ENCODE measurements around the gene IL27RA. TPM values are rescaled to one million over a fixed set of nuclear protein-coding genes. Genes with fewer than 3 reads are reported as not detected.

IL27RA gene
- total RNA-seq, 1 experiment from 2014 or later = 0.29 TPM

- no peak for DNase-seq (ENCODE audit: low read depth)
These were observed 26.9 kb downstream of the IL27RA start for GRCh38 chr19:14058182-14059092.

GRCh38 chr19:14059093-14059480 lies 27.5 kb downstream of the IL27RA start:
- no peak for DNase-seq (ENCODE audit: low read depth)

GRCh38 chr19:14059652-14060155 lies 28.1 kb downstream of the IL27RA start:
- no peak for DNase-seq (ENCODE audit: low read depth)

- DNase-seq (ENCODE audit: low read depth) = no peak
These were observed 29.7 kb downstream of the IL27RA start for GRCh38 chr19:14061081-14061749.

- no peak for DNase-seq (ENCODE audit: low read depth)
These were observed 30.4 kb downstream of the IL27RA start, which contains the start of gene PALM3 for GRCh38 chr19:14061751-14062557. PALM3 (minus strand) TSS chr19:14062076; CDS start chr19:14061980, 96 bp downstream.

GRCh38 chr19:14062558-14062855 lies 30.9 kb downstream of the IL27RA start:
- no peak for DNase-seq (ENCODE audit: low read depth)

- DNase-seq (ENCODE audit: low read depth) = no peak
These were observed 31.5 kb downstream of the IL27RA start for GRCh38 chr19:14063105-14063504.

- no peak for DNase-seq (ENCODE audit: low read depth)
These were observed 34.6 kb downstream of the IL27RA start for GRCh38 chr19:14066134-14066533.

GRCh38 chr19:14070268-14071050 lies 38.9 kb downstream of the IL27RA start:
- no peak for DNase-seq (ENCODE audit: low read depth)

GRCh38 chr19:14072535-14073260 lies 41.1 kb downstream of the IL27RA start, which contains the start of gene MISP3:
MISP3 (plus strand) TSS chr19:14072786; CDS start chr19:14073310, 524 bp downstream.
- DNase-seq (ENCODE audit: low read depth) = no peak

- DNase-seq (ENCODE audit: low read depth) = peak; percentile 61
These were observed 41.8 kb downstream of the IL27RA start for GRCh38 chr19:14073261-14073924.

GRCh38 chr19:14073925-14074838 lies 42.6 kb downstream of the IL27RA start:
- DNase-seq (ENCODE audit: low read depth) = no peak

- no peak for DNase-seq (ENCODE audit: low read depth)
These were observed 46.8 kb downstream of the IL27RA start for GRCh38 chr19:14078411-14078810.

- peak; percentile 99 for DNase-seq (ENCODE audit: low read depth)
These were observed 49.6 kb downstream of the IL27RA start for GRCh38 chr19:14080887-14081796.

GRCh38 chr19:14081797-14082674 lies 50.5 kb downstream of the IL27RA start:
- DNase-seq (ENCODE audit: low read depth) = peak; percentile 45

GRCh38 chr19:14082675-14082960 lies 51.1 kb downstream of the IL27RA start:
- no peak for DNase-seq (ENCODE audit: low read depth)
